ENCODE data around the gene IL22RA2. TPM values are rescaled to one million over a fixed set of nuclear protein-coding genes. Genes with fewer than 3 reads are reported as not detected.

The IL22RA2 gene
- total RNA-seq, 1 experiment from 2014 or later: not detected

DNA sequence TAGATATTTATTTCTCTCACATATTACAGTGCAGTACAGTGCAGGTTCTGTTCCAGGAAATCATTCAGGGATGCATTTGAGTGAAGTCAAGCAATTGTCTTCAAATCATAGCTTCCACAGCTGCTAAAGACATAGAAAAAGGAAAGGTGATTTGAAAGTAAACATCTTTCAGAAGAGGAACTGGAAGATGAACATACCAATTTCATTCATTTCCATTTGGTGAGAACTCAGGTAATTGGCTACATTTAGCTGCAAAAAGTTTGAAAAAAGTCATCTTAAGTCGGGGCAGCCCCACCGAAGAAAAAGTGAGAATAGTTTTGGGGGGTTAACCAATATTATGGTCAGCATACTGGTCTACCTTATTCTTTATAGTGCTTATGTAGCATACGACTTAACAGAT, 67.3 kb downstream of the IL22RA2 start:
- no peaks in the 10 kb centered on the region for H3K79me1 ChIP-seq (ENCODE audit: insufficient read depth, low read depth, low read length, poor library complexity, severe bottlenecking)
- no peaks in the 10 kb centered on the region for H4K20me1 ChIP-seq (ENCODE audit: control insufficient read depth, insufficient read depth, insufficient read length)
- H3K4me1 Mint-ChIP-seq: peaks cover 4% of the 10 kb centered on the region in 2 experiments; a peak in 3 of 4 replicates
- H4K91ac ChIP-seq (ENCODE audit: insufficient read length, low read depth, low read length): no peak overlapping the region
- H3K4me3 Mint-ChIP-seq: no peak overlapping the region
- no peaks in the 10 kb centered on the region for H3K23me2 ChIP-seq (ENCODE audit: insufficient read length, low read depth, low read length, poor library complexity, severe bottlenecking)
- no peak overlapping the region for H3K14ac ChIP-seq (ENCODE audit: insufficient read depth, low read length)
- peaks cover 21 to 37% of the 10 kb centered on the region in 2 experiments for H3K9me3 Mint-ChIP-seq
- H3T11ph ChIP-seq (ENCODE audit: low read length): no peak overlapping the region
- H3K27ac Mint-ChIP-seq: no peak overlapping the region
- H3K9me3 ChIP-seq (ENCODE audit: control insufficient read depth, low read depth, low read length): peaks cover 10% of the 10 kb centered on the region
- H3K4ac ChIP-seq (ENCODE audit: low read depth, low read length): no peak overlapping the region
- H2BK120ac ChIP-seq (ENCODE audit: low read depth, low read length, poor library complexity, severe bottlenecking): no peak overlapping the region
- H3K23ac ChIP-seq (ENCODE audit: insufficient read length, low read depth, low read length): no peak overlapping the region
- H3K27ac ChIP-seq (ENCODE audit: insufficient read length, low read depth, low read length): no peak overlapping the region
- no peak overlapping the region for H3K56ac ChIP-seq (ENCODE audit: insufficient read length, low read depth, low read length)
- no peak overlapping the region for H3K18ac ChIP-seq (ENCODE audit: insufficient read length, low read depth, low read length)
- WGBS (ENCODE audit: extremely low coverage, insufficient read length, low lambda C conversion rate): no CpG with 5 or more reads among the region's 3 CpGs
- H3K27me3 Mint-ChIP-seq (ENCODE audit: low read depth): no peaks in the 10 kb centered on the region
- H3K9ac ChIP-seq (ENCODE audit: extremely low read depth, insufficient read length, low read length): no peak overlapping the region
- H3K79me2 ChIP-seq (ENCODE audit: insufficient read depth, low read length): no peaks in the 10 kb centered on the region
- no peak overlapping the region for H3K4me2 ChIP-seq (ENCODE audit: insufficient read depth, insufficient read length, low read length)
- no peak overlapping the region for H2BK12ac ChIP-seq (ENCODE audit: insufficient read length, low read depth, low read length)
- H4K8ac ChIP-seq (replicated peaks; ENCODE audit: insufficient read length, low read depth, low read length): no peak overlapping the region
- H3K27me3 ChIP-seq (ENCODE audit: insufficient read depth, low read length): no peaks in the 10 kb centered on the region
- H2AK5ac ChIP-seq (ENCODE audit: insufficient read length, low read length): no peak overlapping the region
- no peak overlapping the region for H4K5ac ChIP-seq (ENCODE audit: insufficient read length, low read depth, low read length)
- H2BK5ac ChIP-seq (ENCODE audit: insufficient read length, low read length): no peak overlapping the region
- H2AFZ ChIP-seq (ENCODE audit: low read length): no peak overlapping the region
- TF ChIP-seq, protein P1, sequence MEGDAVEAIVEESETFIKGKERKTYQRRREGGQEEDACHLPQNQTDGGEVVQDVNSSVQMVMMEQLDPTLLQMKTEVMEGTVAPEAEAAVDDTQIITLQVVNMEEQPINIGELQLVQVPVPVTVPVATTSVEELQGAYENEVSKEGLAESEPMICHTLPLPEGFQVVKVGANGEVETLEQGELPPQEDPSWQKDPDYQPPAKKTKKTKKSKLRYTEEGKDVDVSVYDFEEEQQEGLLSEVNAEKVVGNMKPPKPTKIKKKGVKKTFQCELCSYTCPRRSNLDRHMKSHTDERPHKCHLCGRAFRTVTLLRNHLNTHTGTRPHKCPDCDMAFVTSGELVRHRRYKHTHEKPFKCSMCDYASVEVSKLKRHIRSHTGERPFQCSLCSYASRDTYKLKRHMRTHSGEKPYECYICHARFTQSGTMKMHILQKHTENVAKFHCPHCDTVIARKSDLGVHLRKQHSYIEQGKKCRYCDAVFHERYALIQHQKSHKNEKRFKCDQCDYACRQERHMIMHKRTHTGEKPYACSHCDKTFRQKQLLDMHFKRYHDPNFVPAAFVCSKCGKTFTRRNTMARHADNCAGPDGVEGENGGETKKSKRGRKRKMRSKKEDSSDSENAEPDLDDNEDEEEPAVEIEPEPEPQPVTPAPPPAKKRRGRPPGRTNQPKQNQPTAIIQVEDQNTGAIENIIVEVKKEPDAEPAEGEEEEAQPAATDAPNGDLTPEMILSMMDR (conservative IDR thresholded peaks at IDR 0.05): no peak
- no peaks in the 10 kb centered on the region; the same call in 1 of the 2 replicates for H3K4me1 ChIP-seq (ENCODE audit: insufficient read depth, low read length)
- DNase-seq: no peak
- peaks cover 7 to 33% (median 11%) of the 10 kb centered on the region in 3 experiments; a peak in 6 of 7 replicates for H3K36me3 Mint-ChIP-seq (ENCODE audit: insufficient read depth in 1 of 3, low read depth in 3 of 3)
- H2BK20ac ChIP-seq (ENCODE audit: low read depth, low read length, poor library complexity, severe bottlenecking): no peak overlapping the region
- H2BK15ac ChIP-seq (ENCODE audit: low read depth, low read length): no peak overlapping the region
